Measurements from ENCODE around the gene KDM4B. TPM values are rescaled to one million over a fixed set of nuclear protein-coding genes. Genes with fewer than 3 reads are reported as not detected.

Gene KDM4B
- total RNA-seq, 1 donor from 2014 or later, result 21.2 TPM

DNA sequence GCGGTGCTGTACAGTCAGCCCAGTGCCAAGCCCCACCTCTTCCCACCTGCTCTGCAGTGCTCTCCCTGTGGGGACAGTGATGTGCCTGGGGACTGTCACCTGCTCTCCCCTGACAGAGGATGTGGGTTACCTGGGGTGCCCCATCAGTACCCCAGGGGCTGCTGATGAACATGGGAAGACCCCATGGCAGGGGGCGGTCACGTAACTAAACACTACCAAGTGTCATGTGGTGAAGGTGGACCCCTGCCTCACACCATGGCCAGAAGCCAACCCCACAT lies 12.7 kb downstream of the KDM4B start:
- Histone ChIP-seq H3K36me3 (ENCODE audit: control insufficient read depth, insufficient read depth, low read length) (no peaks in the 10 kb centered on the region), H3K27me3 (ENCODE audit: control insufficient read depth, insufficient read depth, low read length) (no peaks in the 10 kb centered on the region), H3K4me3 (ENCODE audit: low read depth, low read length) (no peak overlapping the region)
- TF ChIP-seq, protein P1, sequence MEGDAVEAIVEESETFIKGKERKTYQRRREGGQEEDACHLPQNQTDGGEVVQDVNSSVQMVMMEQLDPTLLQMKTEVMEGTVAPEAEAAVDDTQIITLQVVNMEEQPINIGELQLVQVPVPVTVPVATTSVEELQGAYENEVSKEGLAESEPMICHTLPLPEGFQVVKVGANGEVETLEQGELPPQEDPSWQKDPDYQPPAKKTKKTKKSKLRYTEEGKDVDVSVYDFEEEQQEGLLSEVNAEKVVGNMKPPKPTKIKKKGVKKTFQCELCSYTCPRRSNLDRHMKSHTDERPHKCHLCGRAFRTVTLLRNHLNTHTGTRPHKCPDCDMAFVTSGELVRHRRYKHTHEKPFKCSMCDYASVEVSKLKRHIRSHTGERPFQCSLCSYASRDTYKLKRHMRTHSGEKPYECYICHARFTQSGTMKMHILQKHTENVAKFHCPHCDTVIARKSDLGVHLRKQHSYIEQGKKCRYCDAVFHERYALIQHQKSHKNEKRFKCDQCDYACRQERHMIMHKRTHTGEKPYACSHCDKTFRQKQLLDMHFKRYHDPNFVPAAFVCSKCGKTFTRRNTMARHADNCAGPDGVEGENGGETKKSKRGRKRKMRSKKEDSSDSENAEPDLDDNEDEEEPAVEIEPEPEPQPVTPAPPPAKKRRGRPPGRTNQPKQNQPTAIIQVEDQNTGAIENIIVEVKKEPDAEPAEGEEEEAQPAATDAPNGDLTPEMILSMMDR (IDR thresholded peaks at IDR 0.05; ENCODE audit: insufficient read depth, low read length, poor library complexity, severe bottlenecking), result no peak
- DNase-seq (ENCODE audit: low read depth), result no peak

DNA sequence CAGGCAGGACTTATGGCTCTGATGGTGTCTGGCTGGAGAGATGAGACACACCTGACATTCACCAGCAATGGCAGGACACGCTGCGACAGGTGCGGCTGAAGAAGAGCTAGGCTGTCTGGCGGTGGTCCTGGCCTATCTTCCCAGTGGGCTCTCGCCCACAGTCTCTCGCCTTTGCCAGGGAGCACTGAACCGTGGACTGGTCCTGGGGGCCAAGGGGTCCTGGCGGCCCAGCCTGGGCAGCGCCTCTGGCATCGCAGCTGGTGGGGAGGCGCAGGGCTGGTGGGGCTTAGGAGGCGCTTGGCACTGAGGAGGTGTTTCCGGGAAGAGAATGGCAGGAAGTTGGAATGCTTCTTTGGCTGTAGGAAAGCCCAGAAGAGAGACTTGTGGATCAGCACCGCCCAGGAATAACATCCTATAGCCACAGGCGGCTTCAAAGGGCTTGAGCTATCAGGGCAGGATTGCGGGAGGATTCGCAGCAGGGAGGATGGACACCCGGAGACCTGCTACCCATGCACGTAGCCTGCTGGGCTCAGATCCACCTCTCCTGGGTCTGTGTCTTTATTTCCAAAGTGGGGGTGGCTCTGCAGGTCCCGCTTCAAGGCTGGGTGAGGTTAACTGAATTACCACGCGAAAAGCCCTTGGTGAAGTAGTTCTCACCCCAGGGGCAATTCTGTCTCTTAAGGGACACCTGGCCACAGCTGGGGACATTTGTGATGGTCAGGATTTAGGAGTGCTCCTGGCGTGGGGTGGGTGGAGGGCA lies 14.6 kb downstream of the KDM4B start:
- TF ChIP-seq, protein P1 (IDR thresholded peaks at IDR 0.05; ENCODE audit: insufficient read depth, low read length, poor library complexity, severe bottlenecking), result no peak
- Histone ChIP-seq H3K36me3 (ENCODE audit: control insufficient read depth, insufficient read depth, low read length) (no peaks in the 10 kb centered on the region), H3K4me3 (ENCODE audit: low read depth, low read length) (no peak overlapping the region), H3K27me3 (ENCODE audit: control insufficient read depth, insufficient read depth, low read length) (no peaks in the 10 kb centered on the region)
- DNase-seq (ENCODE audit: low read depth), result no peak

DNA sequence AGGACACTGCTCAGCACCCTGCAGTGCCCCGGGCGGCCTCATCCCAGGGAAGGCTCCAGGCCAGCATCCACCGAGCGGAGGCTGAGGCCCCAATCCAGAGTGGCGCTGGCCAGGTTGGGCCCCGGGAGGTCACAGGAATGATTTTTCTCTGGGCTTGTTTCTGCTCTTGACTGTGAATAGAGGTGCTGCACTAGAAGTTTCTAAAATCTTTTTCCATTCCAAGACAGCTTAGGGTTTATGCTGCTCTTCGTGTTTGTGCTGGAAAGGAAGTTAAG lies 15.1 kb downstream of the KDM4B start:
- Histone ChIP-seq H3K4me3 (ENCODE audit: low read depth, low read length) (no peak overlapping the region), H3K36me3 (ENCODE audit: control insufficient read depth, insufficient read depth, low read length) (no peaks in the 10 kb centered on the region), H3K27me3 (ENCODE audit: control insufficient read depth, insufficient read depth, low read length) (no peaks in the 10 kb centered on the region)
- TF ChIP-seq, protein P1 (IDR thresholded peaks at IDR 0.05; ENCODE audit: insufficient read depth, low read length, poor library complexity, severe bottlenecking), result no peak
- DNase-seq (ENCODE audit: low read depth), result no peak

DNA sequence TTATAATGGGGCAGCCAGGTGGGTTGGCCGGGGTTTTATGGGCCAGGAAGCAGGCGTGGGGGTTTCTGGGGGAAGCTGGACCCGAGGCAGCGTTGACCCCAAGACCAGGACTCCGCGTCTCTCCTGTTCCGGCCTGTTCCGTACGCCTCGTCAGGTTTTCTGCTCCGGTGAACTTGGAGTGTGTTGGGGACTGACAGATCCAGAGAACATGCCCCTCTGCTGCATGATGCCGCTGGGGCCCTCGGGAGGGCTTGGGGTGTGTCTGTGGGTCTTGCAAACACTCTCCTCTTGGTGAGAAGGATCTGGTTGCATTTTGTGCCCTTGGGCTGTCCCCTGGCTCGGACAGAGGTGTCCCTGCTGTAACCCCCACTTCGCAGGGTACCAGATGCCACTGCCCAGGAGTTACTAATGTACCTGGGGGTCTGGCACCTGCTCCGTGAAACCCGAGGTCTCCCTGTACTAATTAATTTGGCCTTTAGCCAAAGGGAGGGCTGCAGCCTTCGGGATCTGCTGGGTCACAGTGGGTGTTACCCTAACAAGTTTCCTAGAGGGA lies 15.6 kb downstream of the KDM4B start:
- TF ChIP-seq, protein P1 (IDR thresholded peaks at IDR 0.05; ENCODE audit: insufficient read depth, low read length, poor library complexity, severe bottlenecking), result no peak
- no peaks in the 10 kb centered on the region for H3K27me3 ChIP-seq (ENCODE audit: control insufficient read depth, insufficient read depth, low read length)
- no peak for DNase-seq (ENCODE audit: low read depth)
- H3K4me3 ChIP-seq (ENCODE audit: low read depth, low read length), result no peak overlapping the region
- no peaks in the 10 kb centered on the region for H3K36me3 ChIP-seq (ENCODE audit: control insufficient read depth, insufficient read depth, low read length)

DNA sequence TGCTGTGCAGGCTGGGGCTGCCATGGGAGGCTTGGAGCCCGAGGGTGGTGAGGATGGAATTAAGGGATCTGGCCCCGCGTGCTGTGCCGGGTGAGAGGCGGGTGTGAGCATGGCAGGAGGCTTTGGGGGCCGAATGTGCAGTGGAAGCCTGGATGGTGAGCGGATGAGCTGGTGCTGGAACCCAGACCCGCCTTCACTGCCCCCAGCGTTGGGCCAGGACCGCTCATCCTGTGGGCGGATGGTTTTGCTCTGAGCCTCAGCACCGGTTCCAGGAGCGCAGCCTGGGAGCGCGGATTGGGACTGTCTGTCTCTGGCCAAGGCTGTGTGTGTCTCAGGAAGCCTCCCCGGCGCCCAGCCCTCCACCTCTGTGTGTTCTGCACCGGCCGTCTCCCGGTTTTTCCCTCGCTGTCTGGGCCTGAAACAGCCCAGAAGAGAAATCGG lies 16.7 kb downstream of the KDM4B start:
- no peaks in the 10 kb centered on the region for H3K36me3 ChIP-seq (ENCODE audit: control insufficient read depth, insufficient read depth, low read length)
- TF ChIP-seq, protein P1 (IDR thresholded peaks at IDR 0.05; ENCODE audit: insufficient read depth, low read length, poor library complexity, severe bottlenecking), result no peak

DNA sequence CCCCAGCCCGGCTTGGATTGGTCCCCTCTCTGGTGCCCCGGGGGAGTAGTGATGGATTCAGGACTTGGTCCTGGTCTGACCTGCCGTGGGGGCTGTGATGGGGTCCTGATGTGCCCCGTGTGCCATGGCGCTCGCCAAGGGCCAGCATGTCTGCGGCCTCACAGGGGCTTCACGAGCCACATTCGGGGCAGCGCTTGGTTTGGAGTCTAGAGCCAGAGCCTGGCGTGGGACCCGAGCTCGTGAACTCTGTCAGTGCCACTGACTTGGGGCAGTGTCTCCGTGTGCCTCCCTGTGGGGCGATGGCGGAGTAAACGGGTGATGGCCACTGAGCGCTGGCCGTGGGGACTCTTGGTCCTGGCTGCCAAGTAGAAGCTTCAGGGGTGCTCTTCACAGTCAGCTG lies 17.1 kb downstream of the KDM4B start:
- Histone ChIP-seq H3K4me3 (ENCODE audit: low read depth, low read length) (no peak overlapping the region), H3K27me3 (ENCODE audit: control insufficient read depth, insufficient read depth, low read length) (no peaks in the 10 kb centered on the region), H3K36me3 (ENCODE audit: control insufficient read depth, insufficient read depth, low read length) (no peaks in the 10 kb centered on the region)
- no peak for DNase-seq (ENCODE audit: low read depth)
- TF ChIP-seq, protein P1 (IDR thresholded peaks at IDR 0.05; ENCODE audit: insufficient read depth, low read length, poor library complexity, severe bottlenecking), result no peak

More for the DNA sequence above, 16.7 kb downstream of the KDM4B start:
- no peak for DNase-seq (ENCODE audit: low read depth)
- Histone ChIP-seq H3K4me3 (ENCODE audit: low read depth, low read length) (no peak overlapping the region), H3K27me3 (ENCODE audit: control insufficient read depth, insufficient read depth, low read length) (no peaks in the 10 kb centered on the region)

All from kidney epithelial cell (primary cell).